Esophagus muscularis mucosa (tissue), 4 donors: ENCODE results near the gene COA7. TPM values are rescaled to one million over a fixed set of nuclear protein-coding genes. Genes with fewer than 3 reads are reported as not detected.

Experiments
- DNase-seq: peaks from one replicate; pipeline ENCODE4 v3.0.0-alpha.2; 2017; ENCODE audit errors: extremely low spot score
- H3K27ac ChIP-seq, 4 donors: fragments of 200-600 bp; sonication (generic); replicated peaks in 1 of 4; 1 replicate in 3 of 4; 2 replicates in 1 of 4; pipeline ENCODE4 v1.5.1; 2016 to 2019; ENCODE audit warnings: mild to moderate bottlenecking in 1 of 4
- H3K27me3 ChIP-seq, 4 donors: fragments of 200-600 bp; sonication (generic); one replicate each; pipeline versions ENCODE4 v1.5.1 to v1.6.0; 2016 to 2019
- H3K36me3 ChIP-seq, 4 donors: fragments of 200-600 bp; sonication (generic); one replicate each; pipeline ENCODE4 v1.5.1; 2016 to 2019
- H3K4me1 ChIP-seq, 4 donors: fragments of 200-600 bp; sonication (generic); one replicate each; pipeline ENCODE4 v1.5.1; 2016 to 2019
- H3K4me3 ChIP-seq, 4 donors: fragments of 200-600 bp; sonication (generic); 1 replicate in 2 of 4; 2 replicates in 2 of 4; pipeline ENCODE4 v1.5.1; 2016 to 2019; ENCODE audit warnings: mild to moderate bottlenecking in 4 of 4, moderate library complexity in 1 of 4
- H3K9me3 ChIP-seq, 4 donors: fragments of 200-600 bp; sonication (generic); 1 replicate in 3 of 4; 2 replicates in 1 of 4; pipeline ENCODE4 v1.5.1; 2016 to 2019
- EP300 ChIP-seq: sonication (generic); formaldehyde crosslinking; IDR thresholded peaks from one replicate; pipeline ENCODE4 v1.6.1; 2017; ENCODE audit warnings: antibody characterized with exemption
- POLR2A ChIP-seq: fragments of 450-650 bp; IDR thresholded peaks from one replicate; pipeline ENCODE4 v1.6.1; 2017; ENCODE audit warnings: antibody characterized with exemption, moderate library complexity, mild to moderate bottlenecking, low read depth
- POLR2AphosphoS5 ChIP-seq, 2 donors: sonication (generic); formaldehyde crosslinking; IDR thresholded peaks; one replicate each; pipeline ENCODE4 v1.6.1; 2017; ENCODE audit warnings: antibody characterized with exemption in 2 of 2
- WGBS: methylation state at CpG from one replicate; pipeline ENCODE4 v1.1.5; 2018; 5-methylcytosine and 5-hydroxymethylcytosine counted together
- intact Hi-C: fragments of 100-400 bp; cut with DNase I; formaldehyde crosslinking; loops from one replicate; pipeline ENCODE4 v1.15.1; 2023
- small RNA-seq, 3 donors: library from RNA; depleted of rRNA; stranded (forward); fragments of <200 nt; gene quantifications; one replicate each; pipeline ENCODE3, GENCODE V24; 2016
- total RNA-seq, 4 donors: library from RNA; depleted of rRNA; stranded (reverse); fragments of >200 nt; gene quantifications; one replicate each; pipeline versions ENCODE4 v1.1.0 to v1.2.1, GENCODE V29; 2016
- TF ChIP-seq, protein P1 (sequence below), 3 experiments: fragments of 200-600 bp in 2 of 3; fragments of 450-650 bp in 1 of 3; sonication (generic) in 2 of 3; IDR thresholded peaks; one replicate each; pipeline ENCODE4 v1.5.1; 2017 to 2019; ENCODE audit warnings: antibody characterized with exemption in 3 of 3, mild to moderate bottlenecking in 2 of 3, moderate library complexity in 1 of 3

Gene COA7
- total RNA-seq, 4 donors from 2014 or later: 8.3 to 9.7 (median 9.2) TPM

DNA sequence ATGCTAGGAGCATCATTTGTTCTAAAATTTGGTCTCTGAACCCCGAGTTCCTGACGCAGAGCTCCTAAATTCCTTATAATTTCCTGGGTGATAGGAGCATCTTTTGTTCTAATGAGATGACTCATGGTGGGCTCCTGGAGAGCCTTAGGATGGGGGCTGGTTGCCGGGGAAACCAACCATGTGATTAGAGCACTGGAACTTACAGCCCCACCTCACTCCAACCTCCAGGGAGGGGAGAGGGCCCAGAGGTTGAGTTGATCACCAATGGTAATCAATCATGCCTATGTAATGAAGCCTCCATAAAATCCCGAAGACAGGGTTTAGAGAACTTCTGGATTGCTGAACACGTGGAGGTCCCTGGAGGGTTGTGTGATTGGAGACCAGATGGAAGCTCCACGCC, 57.5 kb downstream of the COA7 start:
- intact Hi-C loops: no loop called here
- no peak for TF ChIP-seq EP300
- TF ChIP-seq, protein P1, sequence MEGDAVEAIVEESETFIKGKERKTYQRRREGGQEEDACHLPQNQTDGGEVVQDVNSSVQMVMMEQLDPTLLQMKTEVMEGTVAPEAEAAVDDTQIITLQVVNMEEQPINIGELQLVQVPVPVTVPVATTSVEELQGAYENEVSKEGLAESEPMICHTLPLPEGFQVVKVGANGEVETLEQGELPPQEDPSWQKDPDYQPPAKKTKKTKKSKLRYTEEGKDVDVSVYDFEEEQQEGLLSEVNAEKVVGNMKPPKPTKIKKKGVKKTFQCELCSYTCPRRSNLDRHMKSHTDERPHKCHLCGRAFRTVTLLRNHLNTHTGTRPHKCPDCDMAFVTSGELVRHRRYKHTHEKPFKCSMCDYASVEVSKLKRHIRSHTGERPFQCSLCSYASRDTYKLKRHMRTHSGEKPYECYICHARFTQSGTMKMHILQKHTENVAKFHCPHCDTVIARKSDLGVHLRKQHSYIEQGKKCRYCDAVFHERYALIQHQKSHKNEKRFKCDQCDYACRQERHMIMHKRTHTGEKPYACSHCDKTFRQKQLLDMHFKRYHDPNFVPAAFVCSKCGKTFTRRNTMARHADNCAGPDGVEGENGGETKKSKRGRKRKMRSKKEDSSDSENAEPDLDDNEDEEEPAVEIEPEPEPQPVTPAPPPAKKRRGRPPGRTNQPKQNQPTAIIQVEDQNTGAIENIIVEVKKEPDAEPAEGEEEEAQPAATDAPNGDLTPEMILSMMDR (IDR thresholded peaks at IDR 0.05): no peak
- no peak for TF ChIP-seq POLR2A
- 93% methylated on average over 6 of the region's 6 CpGs for WGBS
- Histone ChIP-seq H3K4me1 (no peaks in the 10 kb centered on the region), H3K4me3 (no peak overlapping the region), H3K27ac (no peak overlapping the region), H3K36me3 (no peaks in the 10 kb centered on the region), H3K9me3 (no peaks in the 10 kb centered on the region), H3K27me3 (no peaks in the 10 kb centered on the region)
- DNase-seq: no peak

DNA sequence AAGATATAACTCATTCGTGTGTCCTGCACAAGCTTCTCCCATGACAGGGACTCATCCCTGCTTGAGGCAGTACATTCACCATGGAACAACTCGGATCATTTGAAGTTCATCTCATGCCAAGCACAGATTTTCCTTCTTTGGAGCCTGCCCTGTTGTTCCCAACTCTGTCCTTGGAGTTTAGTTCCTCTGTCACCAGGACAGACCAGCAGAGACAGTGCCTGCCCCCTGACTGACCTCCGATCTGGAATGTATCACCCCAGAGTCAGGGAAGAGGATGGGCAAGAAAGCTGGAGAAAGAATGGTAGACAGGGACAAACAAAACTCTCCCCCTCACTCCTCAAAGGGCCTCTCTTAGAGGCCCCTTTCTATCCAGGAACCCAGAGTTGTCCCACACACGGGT, 60.2 kb downstream of the COA7 start:
- intact Hi-C loops: no loop called here
- peaks cover under 1 to 7% (median 7%) of the 10 kb centered on the region in 4 donors for H3K4me1 ChIP-seq
- no peak overlapping the region for H3K4me3 ChIP-seq

DNA sequence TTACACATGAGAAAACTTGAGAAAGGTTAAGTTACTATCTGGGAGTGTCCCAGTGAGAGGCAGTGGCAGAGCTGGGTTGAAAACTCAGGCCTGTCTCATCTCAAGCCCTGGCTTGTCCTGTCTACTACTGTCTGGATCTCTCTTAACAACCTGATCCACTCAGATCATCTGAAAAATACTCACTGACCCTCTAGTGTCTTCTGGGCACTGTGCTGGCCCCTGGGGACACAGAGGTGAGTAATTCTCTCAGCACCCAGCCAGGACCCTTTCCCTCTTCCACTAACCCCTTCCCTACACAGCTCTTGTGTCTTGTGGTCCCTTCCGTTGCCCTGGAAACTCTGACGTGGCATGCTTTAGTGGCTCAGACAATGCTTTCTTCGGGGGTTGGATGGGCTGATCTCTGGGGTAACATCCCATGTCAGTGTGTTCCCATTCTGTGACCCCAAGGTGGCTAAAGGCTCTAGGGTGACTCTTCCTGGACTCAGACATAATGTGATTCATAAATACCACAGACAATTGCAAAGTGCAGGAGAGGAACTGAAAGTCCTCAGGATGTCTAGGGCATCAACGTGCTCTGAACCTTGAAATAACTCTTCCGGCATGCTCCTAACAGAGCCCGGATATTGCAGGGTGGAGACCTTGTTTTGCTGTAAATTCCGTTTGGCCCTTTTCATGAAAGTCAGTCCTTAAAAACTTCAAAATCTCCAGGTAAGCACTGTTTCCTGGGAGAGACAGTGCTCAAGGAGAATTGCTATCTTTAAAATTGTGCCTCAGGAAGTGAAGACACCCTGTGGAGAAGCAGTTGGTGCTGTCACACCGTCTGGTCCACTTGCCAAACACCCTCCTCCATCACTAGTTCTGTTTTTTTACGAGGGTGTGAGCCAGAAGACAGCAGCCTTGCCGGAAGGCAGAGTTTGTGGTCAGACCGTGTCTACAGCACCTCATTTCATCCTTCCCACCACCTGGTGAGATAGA, 61.1 kb downstream of the COA7 start:
- intact Hi-C loops: no loop called here
- 51% methylated on average over 11 of the region's 11 CpGs for WGBS

More for the DNA sequence above, 60.2 kb downstream of the COA7 start:
- no peak for TF ChIP-seq POLR2AphosphoS5 (IDR thresholded peaks at IDR 0.05)
- TF ChIP-seq, protein P1 (IDR thresholded peaks at IDR 0.05): no peak
- WGBS: 84% methylated on average over 4 of the region's 4 CpGs
- DNase-seq: no peak
- Histone ChIP-seq H3K27me3 (peaks cover 0 to 18% (median 7%) of the 10 kb centered on the region in 4 donors), H3K9me3 (peaks cover 0 to 4% (median 0%) of the 10 kb centered on the region in 4 donors), H3K27ac (no peak overlapping the region), H3K36me3 (no peaks in the 10 kb centered on the region)

DNA sequence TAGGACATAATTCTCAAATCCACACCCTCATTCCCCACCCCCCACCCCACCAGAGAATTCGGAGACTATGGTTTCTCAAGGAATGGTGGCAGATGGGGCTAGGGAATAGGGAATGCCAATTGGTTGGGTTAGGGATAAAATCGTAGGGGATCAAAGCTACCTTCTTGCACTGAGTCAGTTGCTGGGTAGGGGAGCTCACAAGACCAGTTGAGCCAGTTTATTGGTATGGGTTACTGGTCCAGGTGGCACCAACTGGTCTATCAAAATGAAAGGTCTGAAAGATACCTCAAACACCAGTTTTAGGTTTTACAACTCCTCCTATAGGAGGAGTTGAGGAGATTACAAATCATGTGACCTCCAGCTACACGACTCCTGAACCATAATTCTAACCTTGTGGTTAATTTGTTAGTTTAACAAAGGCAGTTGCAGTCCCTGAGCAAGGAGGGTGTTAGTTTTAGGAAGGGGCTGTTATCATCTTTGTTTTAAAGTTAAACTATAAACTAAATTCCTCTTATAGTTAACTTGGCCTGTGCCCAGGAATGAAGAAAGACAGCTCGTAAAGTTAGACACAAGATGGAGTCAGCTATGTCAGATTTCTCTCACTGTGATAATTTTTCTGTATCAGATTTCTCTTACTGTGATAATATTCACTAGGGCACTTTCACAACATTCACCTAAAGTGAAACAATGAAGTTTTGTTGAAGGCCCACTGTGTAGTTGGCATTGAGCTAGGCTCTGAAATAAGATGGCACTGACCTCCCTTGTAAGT, 62.6 kb downstream of the COA7 start:
- Histone ChIP-seq H3K27ac (no peak overlapping the region), H3K27me3 (peaks cover 0 to 38% (median 18%) of the 10 kb centered on the region in 4 donors), H3K9me3 (peaks cover 0 to 4% (median 0%) of the 10 kb centered on the region in 4 donors), H3K4me1 (peaks cover 6 to 15% (median 13%) of the 10 kb centered on the region in 4 donors), H3K36me3 (no peaks in the 10 kb centered on the region), H3K4me3 (no peak overlapping the region)
- no peak for DNase-seq
- no peak for TF ChIP-seq POLR2AphosphoS5 (IDR thresholded peaks at IDR 0.05)
- TF ChIP-seq, protein P1 (IDR thresholded peaks at IDR 0.05): no peak
- TF ChIP-seq EP300: no peak
- TF ChIP-seq POLR2A: no peak
- intact Hi-C loops: no loop called here
- WGBS: 85% methylated on average over 4 of the region's 4 CpGs

More for the DNA sequence above, 61.1 kb downstream of the COA7 start:
- DNase-seq: no peak
- no peaks in the 10 kb centered on the region for H3K36me3 ChIP-seq
- peaks cover 0 to 4% (median 0%) of the 10 kb centered on the region in 4 donors for H3K9me3 ChIP-seq
- peaks cover 0 to 27% (median 14%) of the 10 kb centered on the region in 4 donors for H3K27me3 ChIP-seq
- no peak overlapping the region for H3K4me3 ChIP-seq
- no peak overlapping the region for H3K27ac ChIP-seq
- peaks cover 6 to 15% (median 13%) of the 10 kb centered on the region in 4 donors for H3K4me1 ChIP-seq
- TF ChIP-seq POLR2AphosphoS5 (IDR thresholded peaks at IDR 0.05): no peak

Small RNA genes within 50 kb of the gene (small RNA-seq; reads per million reads assigned to genes)
- gene RN7SL62P: 0 reads per million in 3 donors

Other genes starting within 250 kb of the COA7 start
- gene TUT4, start 145.3 kb downstream of the COA7 start, total RNA-seq: 10 to 100 TPM; 32.3 to 58.6 (median 42.7) TPM
- gene GPX7, start 96.0 kb downstream of the COA7 start, total RNA-seq: 10 to 100 TPM in 3 of 4 donors, 1 to 10 TPM in 1; 9.3 to 17.3 (median 16.4) TPM
- under 1 TPM in 2 of 4 donors, not detected in 2; 0.17 to 0.57 TPM for gene SHISAL2A, start 65.2 kb downstream of the COA7 start, total RNA-seq
- 10 to 100 TPM; 42.1 to 72.2 (median 52.2) TPM for gene ZYG11B, start 28.1 kb upstream of the COA7 start, total RNA-seq
- not detected for gene ZYG11A, start 144.4 kb upstream of the COA7 start, total RNA-seq
- gene ECHDC2, start 223.4 kb upstream of the COA7 start, total RNA-seq: 10 to 100 TPM; 45.7 to 87.6 (median 73.4) TPM
- 10 to 100 TPM; 83.0 to 94.3 (median 92.1) TPM for gene SCP2, start 228.9 kb upstream of the COA7 start, total RNA-seq